GM18519 (cell line): ENCODE measurements around the gene SULT2B1.

Experiments
- ATAC-seq: cut with Tn5 transposase; IDR thresholded peaks from one replicate; pipeline ENCODE4 v1.9.1; 2021; ENCODE audit warnings: mild to moderate bottlenecking, moderate library complexity; ENCODE audit not compliant: unreplicated experiment, low FRiP score

The SULT2B1 gene

DNA sequence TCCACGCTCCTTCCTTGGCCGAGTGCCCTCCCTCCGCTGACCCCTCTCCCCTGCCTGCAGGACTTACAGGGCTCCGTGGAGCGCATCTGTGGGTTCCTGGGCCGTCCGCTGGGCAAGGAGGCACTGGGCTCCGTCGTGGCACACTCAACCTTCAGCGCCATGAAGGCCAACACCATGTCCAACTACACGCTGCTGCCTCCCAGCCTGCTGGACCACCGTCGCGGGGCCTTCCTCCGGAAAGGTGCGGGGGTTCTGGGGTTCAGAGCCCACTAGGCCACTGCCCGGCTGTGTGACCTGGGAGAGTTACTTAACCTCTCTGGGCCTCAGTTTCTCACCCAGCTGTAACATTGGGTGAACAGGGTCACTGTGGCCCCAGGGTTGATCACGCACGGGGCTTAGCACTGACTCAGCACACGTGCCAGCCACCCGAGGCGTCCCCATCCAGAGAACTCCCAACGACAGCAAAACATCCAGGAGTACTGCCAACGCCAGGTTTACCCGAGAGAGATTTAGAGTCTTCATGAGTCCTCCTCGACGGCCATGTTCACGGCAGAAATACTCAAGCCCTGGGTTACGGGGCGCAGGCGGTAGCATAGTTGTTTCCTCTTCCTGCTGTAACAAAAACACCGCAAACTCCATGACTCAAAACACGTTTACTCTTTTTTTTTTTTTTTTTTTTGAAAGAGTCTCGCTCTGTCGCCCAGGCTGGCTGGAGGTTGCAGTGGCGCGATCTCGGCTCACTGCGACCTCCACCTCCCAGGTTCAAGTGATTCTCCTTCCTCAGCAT lies 44.9 kb downstream of the SULT2B1 start:
- no peak for ATAC-seq

DNA sequence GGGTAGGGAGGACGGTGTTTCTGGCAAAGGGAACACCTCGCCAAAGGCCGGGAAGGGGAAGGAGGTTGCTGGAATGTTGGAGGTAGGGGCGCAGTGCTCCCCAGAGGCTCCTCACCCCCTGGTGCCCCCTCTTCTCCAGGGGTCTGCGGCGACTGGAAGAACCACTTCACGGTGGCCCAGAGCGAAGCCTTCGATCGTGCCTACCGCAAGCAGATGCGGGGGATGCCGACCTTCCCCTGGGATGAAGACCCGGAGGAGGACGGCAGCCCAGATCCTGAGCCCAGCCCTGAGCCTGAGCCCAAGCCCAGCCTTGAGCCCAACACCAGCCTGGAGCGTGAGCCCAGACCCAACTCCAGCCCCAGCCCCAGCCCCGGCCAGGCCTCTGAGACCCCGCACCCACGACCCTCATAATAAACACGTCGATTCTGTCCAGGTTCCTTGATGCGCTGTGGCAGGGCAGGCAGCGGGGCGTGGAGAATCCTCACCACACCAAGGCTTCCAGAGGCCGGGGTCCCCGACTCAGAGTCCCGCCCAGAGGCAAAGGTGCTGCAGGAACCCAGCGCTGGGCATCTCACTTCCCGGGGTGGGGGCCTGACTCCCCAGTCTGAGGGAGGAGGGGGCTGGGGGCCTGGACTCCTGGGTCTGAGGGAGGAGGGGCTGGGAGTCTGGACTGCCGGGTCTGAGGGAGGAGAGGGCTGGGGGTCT lies 47.2 kb downstream of the SULT2B1 start:
- ATAC-seq: no peak

GRCh38 chr19:48600679-48601417 lies 48.9 kb downstream of the SULT2B1 start:
- no peak for ATAC-seq

GRCh38 chr19:48603001-48603400 lies 51.0 kb downstream of the SULT2B1 start:
- no peak for ATAC-seq

GRCh38 chr19:48603449-48603848 lies 51.5 kb downstream of the SULT2B1 start:
- no peak for ATAC-seq

DNA sequence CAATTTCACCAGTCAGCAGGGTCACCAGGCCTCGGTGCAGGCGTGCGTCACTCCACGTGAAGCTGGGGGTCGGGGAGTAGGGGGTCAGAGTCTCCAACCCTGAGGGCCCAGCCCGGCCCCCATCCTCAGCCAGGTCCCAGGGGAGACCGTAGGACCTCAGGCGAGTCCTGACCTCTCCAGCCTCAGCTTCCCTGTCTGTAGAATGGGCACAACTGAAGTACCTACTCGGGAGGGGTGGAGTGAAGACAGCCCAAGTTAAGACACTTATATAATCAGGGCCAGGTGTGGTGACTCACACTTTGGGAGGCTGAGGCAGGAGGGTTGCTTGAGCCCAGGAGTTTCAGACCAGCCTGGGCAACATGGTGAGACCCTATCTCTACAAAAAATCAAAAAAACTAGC lies 51.9 kb downstream of the SULT2B1 start:
- no peak for ATAC-seq

- ATAC-seq: no peak
Observed at GRCh38 chr19:48606463-48607358, 54.7 kb downstream of the SULT2B1 start, which contains the start of gene SPACA4. TSS of gene SPACA4 (plus strand) at chr19:48606742. CDS start at chr19:48606979, 237 bp downstream.

DNA sequence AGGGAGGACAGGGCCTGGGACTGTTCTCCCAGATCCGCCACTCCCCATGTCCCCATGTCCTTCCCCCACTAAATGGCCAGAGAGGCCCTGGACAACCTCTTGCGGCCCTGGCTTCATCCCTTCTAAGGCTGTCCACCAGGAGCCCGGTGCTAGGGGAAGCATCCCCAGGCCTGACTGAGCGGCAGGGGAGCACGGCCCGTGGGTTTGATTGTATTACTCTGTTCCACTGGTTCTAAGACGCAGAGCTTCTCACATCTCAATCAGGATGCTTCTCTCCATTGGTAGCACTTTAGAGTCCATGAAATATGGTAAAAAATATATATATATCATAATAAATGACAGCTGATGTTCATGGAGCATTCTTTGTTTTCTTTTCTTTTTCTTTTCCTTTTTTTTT lies 55.4 kb downstream of the SULT2B1 start:
- no peak for ATAC-seq

DNA sequence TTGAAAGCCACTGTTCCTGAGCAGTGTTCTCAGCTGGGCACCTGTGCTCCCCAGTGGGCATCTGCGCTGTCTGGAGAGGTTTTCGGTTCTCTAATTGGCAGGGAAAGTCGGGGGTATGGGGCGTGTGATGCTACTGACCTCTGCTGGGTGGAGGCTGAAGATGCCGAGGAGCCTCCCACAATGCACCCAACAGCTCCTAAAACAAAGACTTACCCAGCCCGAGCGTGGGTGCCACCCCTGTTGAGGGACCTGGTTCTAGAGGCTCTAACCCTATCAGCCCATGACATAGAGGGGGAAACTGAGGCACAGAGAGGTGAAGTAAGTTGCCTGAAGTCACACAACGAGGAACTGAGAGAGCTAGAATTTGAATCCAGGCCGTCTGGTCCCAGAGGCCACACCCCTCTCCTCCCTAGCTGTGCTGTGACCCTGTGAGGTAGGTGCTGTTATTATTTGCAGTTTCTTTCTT lies 56.9 kb downstream of the SULT2B1 start:
- ATAC-seq: no peak

DNA sequence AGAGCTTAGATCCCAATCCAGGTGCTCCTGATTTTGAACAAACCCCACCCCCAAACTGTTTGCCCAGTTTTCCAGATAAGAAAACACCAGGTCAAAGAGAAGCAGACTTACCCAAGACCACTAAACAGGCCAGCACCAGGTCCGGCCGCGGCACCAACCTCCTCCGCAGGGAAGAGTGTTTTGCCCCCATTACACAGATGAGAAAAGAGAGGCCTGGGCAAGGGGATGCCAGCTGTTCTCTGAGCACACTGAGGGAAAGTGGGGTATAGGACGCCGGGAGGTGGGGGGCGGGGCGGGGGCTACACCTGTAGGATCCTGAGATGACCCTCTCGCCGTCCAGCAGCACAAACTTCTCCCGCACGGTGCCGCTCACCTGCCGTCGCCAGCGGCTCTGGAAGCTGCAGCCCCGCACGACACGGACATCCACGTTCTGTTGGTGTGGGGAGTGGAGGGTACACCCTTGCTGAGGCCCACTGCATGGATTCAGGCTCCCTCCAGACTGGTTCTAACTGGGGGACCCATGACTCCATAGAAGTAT lies 57.7 kb downstream of the SULT2B1 start:
- no peak for ATAC-seq

- ATAC-seq: no peak
Observed at GRCh38 chr19:48611872-48612271, 59.9 kb downstream of the SULT2B1 start.

DNA sequence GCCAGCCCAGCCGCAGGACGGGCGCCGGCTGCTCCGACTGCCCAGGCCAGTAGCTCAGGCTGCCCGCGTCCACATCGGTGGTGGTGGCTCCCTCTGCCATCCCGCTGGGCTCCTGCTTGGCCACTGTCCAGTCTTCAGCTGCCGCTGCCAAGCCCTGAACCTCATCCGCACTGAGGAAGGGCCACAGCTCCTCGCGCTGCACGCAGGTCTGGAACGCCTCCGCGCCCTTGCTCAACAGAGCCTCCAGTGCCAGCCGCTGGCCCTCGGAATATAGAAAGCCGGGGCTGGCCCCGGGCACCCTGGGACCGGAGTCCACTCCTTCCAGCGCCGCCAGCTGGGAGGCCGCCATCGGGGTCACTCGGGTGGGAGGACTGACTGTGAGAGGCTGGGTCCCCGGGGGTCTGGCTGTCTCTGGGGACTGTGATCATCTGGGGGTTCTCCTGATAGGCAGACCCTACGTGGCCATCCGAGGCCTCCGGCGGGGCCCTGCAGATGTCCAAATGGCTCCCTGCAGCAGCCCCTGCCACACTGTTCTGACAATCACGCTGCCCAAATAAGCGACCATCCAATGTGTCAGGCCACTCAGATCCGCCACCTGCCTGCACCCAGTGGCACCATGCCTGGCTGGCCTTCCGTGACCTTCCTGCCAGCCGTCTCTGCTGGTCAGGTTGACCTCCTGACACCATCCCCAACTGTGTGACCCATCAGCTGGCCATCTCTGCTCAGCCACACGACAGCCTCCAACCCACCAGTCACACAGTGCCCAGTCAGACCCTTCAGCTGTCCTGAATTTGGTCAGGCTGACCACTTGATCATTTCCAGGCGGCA lies 61.3 kb downstream of the SULT2B1 start:
- ATAC-seq: no peak

DNA sequence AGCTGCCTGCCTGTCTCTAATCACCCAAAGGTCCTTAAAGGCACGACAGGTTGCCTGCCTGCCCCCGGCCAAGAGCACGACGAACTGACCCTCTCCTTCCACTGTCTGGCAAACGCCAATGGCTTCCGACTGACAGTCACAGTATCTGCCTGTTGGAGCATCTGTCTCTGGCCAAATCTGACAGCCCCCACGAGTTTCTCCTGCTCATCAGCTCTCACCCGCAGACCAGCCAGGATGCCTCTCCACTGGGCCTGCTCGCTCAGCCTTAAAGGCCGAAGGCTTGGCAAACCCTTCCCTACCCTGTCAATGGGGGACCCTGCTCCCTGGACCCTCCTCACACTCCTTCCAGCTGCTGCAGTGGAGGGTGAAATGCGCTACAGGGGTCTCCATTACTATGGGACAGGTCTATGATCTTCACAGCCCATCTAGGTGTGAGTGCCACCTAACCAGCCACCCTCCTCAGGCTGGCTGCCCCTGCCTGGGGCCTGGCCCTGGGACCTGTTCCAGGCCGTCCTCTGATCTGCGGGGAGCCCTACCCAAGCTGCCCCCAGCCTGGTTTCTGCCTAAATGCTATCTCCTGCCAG lies 62.0 kb downstream of the SULT2B1 start:
- ATAC-seq: no peak

- no peak for ATAC-seq
Observed at GRCh38 chr19:48614436-48615230, 62.7 kb downstream of the SULT2B1 start, which contains the start of gene FAM83E. TSS of gene FAM83E (minus strand) at chr19:48615076. CDS start at chr19:48613372, 1,704 bp downstream.

- no peak for ATAC-seq
Observed at GRCh38 chr19:48615231-48616040, 63.5 kb downstream of the SULT2B1 start.

- ATAC-seq: no peak
Observed at GRCh38 chr19:48616041-48616436, 64.1 kb downstream of the SULT2B1 start.

GRCh38 chr19:48616491-48617056 lies 64.6 kb downstream of the SULT2B1 start:
- no peak for ATAC-seq
